Stimulated activated CD4-positive, alpha-beta T cell treated with anti-CD3 and anti-CD28 coated beads, Interleukin-4, amount 100 ng/mL, for 48 hours (primary cell): Measurements from ENCODE around the gene TFAP2B.

Source experiments
- DNase-seq, 2 donors: peaks; one replicate each; pipeline ENCODE4 v3.0.0-alpha.2; 2020; ENCODE audit warnings: low read depth in 2 of 2

TFAP2B gene

GRCh38 chr6:50818673-50819072, at the start of gene TFAP2B:
TSS of gene TFAP2B (plus strand) at chr6:50818871. CDS start at chr6:50818892, 21 bp downstream.
- no peak for DNase-seq

GRCh38 chr6:50778696-50779095, 40.0 kb upstream of the TFAP2B start:
- no peak for DNase-seq

- DNase-seq = no peak
Measured at GRCh38 chr6:50780382-50780781, 38.3 kb upstream of the TFAP2B start.

- DNase-seq = no peak
Measured at GRCh38 chr6:50785921-50786320, 32.8 kb upstream of the TFAP2B start.

- DNase-seq = no peak
Measured at GRCh38 chr6:50791900-50792508, 26.7 kb upstream of the TFAP2B start.

GRCh38 chr6:50792771-50793170, 25.9 kb upstream of the TFAP2B start:
- DNase-seq = no peak

- no peak for DNase-seq
Measured at GRCh38 chr6:50795574-50795973, 23.1 kb upstream of the TFAP2B start.

- no peak for DNase-seq
Measured at GRCh38 chr6:50804283-50804682, 14.4 kb upstream of the TFAP2B start.

- DNase-seq = no peak
Measured at GRCh38 chr6:50807035-50807434, 11.6 kb upstream of the TFAP2B start.

GRCh38 chr6:50815436-50816114, 3.1 kb upstream of the TFAP2B start:
- no peak for DNase-seq

GRCh38 chr6:50816115-50816675, 2.5 kb upstream of the TFAP2B start:
- peak; percentile 59 to 62 for DNase-seq

- no peak for DNase-seq
Measured at GRCh38 chr6:50816947-50817645, 1.6 kb upstream of the TFAP2B start.

- DNase-seq = no peak
Measured at GRCh38 chr6:50817646-50817950, 1.1 kb upstream of the TFAP2B start.

GRCh38 chr6:50818020-50818419, 651 bp upstream of the TFAP2B start:
- no peak for DNase-seq

GRCh38 chr6:50819466-50819903, 814 bp downstream of the TFAP2B start:
- DNase-seq = no peak

GRCh38 chr6:50819904-50820868, 1.5 kb downstream of the TFAP2B start:
- DNase-seq = no peak

GRCh38 chr6:50820869-50821264, 2.2 kb downstream of the TFAP2B start:
- DNase-seq = no peak

- no peak for DNase-seq
Measured at GRCh38 chr6:50821441-50822077, 2.9 kb downstream of the TFAP2B start.

- DNase-seq = no peak
Measured at GRCh38 chr6:50822078-50822476, 3.4 kb downstream of the TFAP2B start.

- DNase-seq = no peak
Measured at GRCh38 chr6:50823094-50823920, 4.6 kb downstream of the TFAP2B start.
